Stimulated activated CD4-positive, alpha-beta T cell treated with anti-CD3 and anti-CD28 coated beads, Interleukin-2, amount 100 ng/mL, for 4 hours (primary cell): Measurements from ENCODE around the gene IVNS1ABP.
"Not testable (repeated sequence)": the region's sequence is repeated elsewhere in the genome, so short reads cannot be mapped to it uniquely, and the experiment has no call there.

ENCODE experiments used
- DNase-seq: peaks from one replicate; pipeline ENCODE4 v3.0.0-alpha.2; 2020; ENCODE audit warnings: low read depth

The IVNS1ABP gene

DNA sequence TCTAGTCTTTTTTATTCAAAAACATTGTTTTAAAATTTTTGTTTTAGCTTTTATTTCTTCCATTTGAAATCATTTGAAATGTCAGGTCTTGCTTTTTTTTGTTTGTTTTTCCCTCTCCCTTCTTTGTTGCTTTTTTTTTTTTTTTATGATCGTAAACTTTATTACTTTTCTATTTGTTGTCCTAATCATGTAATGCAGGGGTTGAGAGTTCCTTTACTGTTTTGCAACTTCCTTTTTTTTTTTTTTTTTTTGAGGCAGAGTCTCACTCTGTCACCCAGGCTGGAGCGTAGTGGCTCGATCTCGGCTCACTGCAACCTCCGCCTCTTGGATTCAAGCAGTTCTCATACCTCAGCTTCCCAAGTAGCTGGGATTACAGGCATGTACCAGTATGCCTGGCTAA, 24.8 kb downstream of the IVNS1ABP start:
- no peak for DNase-seq

DNA sequence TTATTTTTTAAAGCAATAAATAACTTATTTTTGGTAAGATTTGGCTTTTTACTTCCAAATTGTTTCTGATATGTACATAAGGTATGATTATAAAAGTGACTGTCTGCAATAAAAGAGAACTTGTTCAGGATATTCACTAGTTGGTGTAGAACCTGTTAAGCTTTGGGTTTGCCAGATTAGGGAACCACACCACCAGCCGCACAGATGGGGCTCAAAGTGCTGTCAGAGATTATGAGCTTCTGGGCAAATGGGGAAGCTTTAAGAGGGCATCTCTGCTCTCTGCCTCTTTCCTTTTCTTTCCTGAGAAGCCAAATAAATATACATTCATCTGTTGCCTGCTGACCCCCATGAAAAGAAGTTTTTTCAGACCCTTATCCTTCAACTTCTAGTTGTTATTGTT, 25.4 kb downstream of the IVNS1ABP start:
- no peak for DNase-seq

DNA sequence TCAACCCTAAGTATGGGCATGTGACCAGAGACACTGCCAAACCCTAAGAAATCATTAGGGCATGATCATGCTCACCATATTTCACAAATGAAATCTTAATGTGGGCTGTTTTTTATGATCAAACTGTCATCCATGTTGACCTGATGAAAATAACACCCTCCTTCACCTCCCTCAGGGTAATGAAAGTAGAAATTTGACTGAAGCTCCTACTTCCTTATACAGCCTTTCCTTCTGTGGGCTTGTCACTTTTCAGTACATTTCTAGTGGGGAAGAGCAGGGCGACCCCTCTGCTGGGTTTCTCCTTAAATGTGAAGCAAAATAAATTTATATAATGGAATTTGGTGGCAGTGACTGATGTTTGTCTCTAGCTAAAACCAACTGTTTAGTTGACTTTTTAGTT, 25.9 kb downstream of the IVNS1ABP start:
- no peak for DNase-seq

DNA sequence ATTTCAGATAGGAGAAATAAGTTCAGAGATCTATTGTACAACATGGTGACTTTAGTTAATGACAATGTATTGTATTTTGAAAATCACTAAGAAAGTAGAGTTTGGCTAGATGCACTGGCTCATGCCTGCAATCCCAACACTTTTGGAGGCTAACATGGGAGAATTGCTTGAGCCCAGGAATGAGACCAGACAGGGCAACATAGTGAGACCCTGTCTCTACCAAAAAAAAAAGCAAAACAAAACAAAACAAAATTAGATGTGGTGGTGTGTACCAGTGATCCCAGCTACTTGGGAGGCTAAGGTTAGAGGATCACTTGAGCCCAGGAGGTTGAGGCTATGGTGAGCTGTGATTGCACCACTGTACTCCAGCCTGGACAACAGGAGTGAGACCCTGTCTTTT, 27.2 kb downstream of the IVNS1ABP start:
- no peak for DNase-seq

DNA sequence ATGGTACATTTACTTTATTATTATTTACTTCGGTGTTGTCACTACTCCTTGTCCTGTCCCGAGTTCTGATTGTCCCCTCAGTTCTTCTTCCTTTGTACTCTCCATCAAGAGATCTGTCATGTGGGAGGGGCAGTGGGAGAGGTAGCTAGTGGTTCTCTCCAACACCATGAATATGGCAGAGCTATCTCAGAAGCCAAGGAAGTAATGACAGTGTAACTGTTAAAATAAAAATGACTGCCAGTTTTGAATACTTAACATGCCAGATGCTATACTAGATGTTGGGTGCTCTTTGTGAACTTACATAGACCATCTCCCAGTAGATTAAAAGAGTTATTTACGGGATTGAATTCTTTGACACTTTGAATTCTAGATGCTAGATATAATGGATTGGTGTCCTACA, 28.6 kb downstream of the IVNS1ABP start:
- no peak for DNase-seq

DNA sequence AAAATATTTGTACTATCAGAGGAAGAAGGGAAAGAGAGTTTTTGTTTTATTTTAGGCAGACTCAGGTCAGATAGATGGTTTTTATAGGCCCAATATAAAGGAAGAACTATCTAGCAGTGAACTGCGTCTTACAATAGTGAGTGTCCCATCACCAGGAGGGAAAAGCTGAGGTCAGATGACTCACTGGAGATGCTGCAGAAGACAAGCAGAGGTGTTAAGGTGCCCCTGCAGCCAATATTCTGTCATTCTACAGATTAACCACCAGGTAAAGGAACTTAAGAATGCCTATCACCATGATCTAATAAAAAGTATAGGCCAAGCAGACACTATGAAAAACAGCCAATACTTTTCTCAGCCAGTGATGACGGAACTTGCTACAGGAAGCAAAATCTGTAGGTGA, 29.6 kb downstream of the IVNS1ABP start:
- no peak for DNase-seq

DNA sequence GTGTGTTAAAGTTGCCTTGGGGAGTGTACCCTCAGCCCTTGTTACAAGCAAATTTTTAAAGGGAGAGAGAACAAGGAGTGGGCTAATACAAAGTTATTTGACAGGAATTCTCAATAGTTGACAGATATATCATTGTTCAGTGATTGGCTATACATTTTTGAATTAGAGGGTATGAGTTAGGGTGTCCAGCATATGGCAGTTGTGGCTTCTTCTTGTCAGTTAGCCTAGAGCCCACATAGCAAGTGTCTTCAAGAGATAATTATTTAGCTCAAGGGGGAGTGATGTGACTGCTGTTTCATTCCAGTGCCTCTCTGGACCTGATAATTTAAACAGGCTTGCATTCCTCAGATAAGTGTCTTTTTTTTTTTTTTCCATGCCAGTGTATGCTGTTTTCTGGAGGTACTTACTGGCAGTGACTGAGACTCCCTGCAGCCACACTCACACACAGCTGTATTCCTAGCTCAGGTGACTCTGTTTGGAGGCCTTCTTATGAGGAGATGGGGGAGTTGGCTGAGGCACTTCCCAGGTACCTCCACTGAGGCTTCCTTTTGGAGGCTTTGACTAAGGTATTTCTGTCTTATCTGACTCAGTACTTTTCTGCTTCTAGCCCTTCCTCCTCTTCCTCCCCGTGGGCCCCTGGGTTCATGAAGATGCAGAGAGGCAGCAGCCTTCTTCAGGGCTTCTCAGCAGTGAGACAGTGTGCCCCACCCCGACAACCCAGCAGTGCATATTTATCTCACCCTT, 32.3 kb downstream of the IVNS1ABP start:
- no peak for DNase-seq

DNA sequence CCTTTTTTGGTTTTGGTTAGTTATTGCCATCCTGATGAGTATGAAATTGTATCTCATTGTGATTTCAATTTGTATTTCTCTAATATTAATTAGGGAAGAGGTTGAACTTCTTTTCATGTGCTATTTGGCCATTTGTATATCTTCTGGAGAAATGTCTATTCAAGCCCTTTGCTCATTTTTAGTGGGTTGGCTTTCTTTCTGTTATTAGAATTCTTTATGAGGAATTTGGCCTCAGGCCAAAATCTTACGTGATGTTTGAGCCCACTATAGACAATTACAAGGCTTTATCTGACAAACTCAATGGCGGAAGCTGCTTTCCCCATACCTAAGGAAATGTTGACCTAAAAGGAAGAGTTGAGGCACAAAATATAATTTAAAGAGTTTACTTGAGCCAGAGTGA, 32.9 kb downstream of the IVNS1ABP start:
- DNase-seq: no peak

DNA sequence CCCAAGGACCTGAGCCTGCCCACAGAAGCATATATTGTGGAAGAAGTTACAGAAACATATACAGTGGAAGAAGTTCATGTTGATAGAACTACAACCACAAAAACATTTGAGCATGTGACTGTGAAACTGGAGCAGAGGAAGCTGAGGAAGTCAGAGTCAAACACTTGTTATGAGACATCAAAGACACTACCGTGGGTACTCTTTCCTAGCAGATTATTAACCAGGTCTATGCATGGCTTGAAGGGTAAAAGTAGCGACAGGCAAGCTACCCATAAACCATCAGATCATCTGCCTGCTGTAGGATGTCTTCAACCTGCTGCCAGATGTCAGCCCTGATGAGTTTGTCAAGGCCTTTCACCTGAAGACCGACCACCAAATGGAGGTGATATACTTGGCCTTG, 35.8 kb downstream of the IVNS1ABP start:
- DNase-seq: no peak

DNA sequence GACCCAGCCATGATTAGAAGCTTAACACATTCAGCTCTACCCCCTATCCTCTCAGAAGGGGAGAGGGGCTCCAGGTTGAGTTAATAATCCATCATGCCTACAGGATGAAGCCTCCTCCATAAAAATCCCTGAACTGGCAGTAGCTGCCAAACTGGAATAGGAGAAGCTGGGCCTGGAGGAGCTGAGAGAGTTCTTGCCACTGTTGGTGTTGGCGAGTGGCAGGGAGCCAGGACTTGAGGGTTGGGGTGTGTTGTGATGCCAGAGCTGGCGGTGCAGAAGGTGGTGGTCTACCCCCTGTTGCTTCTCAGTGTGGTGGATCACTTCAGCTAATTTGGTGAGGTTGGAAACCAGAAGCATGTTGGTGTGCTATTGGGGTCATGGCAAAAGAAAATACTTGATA, 36.5 kb downstream of the IVNS1ABP start:
- DNase-seq: no peak

DNA sequence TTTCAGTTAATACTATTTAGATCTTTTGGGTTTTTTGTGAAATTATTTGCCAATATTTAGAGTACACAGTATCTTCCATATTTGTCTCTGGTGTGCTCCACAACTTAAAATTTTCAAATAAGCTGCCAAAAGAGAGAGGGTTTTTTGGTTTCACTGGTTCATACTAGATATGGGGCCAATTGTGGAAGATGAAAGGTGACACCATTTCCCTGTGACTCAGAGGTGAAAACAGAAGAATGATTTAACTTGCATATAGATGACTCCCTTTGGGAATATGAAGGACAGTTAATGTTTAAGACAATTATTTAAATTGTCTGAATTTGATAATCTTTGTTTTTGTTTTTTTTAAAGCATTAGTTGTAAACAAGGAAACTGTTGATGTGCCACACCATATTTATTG, 37.5 kb downstream of the IVNS1ABP start:
- DNase-seq: no peak

DNA sequence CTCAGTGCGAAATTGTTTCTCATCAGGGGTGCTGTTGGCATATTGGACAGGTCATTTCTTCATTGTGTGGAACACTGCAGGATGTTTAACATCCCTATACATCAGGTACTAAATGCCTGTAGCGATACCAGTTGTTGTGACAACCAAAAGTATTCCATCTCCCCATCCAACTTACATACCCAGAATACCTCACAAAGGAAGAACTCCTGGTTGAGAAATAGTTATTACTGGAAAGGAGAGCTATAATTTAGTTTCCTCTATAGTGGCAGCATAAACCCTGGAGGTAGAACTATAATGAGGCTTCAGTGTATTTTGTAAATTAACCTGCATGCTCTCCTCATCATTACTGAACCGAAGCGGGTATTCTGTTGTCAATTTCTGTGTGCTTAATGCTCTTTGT, 45.1 kb downstream of the IVNS1ABP start:
- no peak for DNase-seq

DNA sequence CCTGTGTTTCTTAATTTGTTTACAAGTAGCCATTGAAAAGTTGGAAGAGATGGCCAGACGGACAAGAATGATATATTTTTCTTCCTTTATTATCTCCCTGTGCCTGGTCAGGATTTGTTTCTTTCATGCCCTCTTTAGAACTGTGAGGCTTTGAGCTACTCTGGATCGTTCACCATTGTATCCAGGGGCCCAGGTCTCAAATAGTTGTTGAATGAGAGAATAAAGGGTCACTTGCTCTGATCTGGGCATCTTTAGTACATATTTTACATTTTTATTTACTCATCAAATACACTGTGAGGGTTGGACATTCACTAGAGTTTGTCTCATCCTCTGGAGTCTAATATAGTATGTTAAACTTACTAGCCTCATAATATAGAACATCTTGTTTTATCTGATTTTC, 48.7 kb downstream of the IVNS1ABP start:
- no peak for DNase-seq

DNA sequence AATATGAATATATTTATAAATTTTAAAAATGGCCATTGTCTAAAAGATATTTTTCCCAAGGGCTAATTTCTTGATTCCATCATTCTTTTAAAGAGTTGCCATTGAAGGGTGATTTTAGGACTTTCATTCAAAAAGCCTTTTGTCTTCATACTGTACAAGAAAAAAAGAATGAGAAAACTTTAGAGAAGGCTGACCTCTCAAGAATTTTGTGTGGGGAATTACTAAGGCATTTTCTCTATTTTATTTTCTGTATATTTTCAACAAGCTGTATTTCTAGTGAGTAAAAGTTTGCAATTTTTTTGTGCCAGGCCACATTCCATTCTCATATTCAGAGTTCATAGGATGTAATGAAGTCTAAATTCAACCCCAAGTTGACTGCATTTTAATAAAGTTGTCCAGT, 49.3 kb downstream of the IVNS1ABP start:
- DNase-seq: no peak

DNA sequence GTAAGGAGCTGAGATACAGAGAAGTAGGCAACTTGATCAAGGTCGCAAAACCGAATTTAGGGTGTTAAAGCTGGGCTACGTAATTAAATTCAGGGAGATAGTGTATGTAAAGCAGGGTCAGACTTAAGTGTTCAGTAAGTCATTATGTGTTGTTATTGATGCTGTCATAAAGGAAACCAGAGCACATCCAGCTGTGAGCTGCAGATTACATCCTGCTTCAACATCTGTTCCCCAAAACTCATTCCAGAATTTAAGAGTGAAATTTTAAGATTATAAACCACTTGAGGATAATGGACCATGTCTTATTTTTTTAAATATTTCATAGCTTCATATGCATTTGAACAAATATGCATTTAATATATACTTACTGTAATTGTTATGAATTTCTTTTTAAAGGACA, 49.7 kb downstream of the IVNS1ABP start:
- no peak for DNase-seq

DNA sequence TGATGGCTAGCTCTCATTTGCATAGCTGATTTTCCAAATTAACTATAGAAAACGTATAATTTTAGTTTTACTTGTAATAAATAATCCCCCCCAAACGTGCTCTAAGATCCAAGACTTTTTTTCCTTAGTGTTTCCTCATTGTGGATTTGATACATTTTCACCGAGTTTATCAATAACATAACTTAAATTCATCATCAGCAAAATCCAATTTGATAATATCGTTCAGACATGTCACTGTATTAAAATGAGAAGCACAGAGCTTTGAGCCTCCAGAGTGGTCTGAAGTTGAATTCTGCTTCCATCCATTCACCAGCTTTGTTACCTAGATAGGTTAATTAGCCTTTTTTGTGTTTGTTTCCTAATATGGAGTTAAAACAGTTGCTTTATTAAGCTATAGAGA, 51.7 kb downstream of the IVNS1ABP start:
- DNase-seq: no peak

DNA sequence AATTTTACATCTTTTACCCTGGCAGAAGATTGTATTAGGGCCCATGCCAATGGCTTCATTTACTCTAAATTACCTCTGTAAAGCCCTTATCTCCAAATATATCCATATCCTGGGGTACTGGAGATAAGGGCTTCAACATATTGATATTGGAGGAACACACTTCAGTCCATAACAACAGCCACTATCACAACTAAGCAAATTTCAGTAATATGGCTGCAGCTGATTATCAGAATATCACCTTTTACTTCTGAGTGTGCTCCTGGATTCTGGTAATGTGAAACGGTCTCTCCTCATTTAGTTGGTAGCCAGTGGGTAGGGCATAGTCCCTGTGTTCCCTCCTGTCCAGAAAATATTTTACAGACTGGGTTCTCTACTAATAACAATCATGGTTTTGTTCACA, 53.3 kb downstream of the IVNS1ABP start:
- no peak for DNase-seq

DNA sequence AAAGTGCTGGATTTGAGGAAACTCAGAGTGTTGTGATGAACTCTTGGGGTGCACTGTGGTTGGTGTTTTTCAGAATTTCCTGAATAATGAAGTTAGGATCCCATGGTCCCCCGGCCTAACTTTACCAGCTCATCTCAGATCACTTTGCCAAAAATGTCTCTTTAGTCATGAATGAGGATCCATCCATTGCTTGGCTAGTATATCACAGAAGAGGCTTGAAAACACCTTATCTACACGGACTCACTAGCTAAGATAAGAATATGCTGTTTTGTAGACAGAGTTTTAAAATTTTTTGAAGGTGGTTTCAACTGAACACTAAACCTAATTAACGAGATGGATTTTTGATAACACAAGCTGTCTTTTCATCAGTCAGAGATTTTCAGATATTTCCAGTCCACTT, 53.8 kb downstream of the IVNS1ABP start:
- DNase-seq: no peak

DNA sequence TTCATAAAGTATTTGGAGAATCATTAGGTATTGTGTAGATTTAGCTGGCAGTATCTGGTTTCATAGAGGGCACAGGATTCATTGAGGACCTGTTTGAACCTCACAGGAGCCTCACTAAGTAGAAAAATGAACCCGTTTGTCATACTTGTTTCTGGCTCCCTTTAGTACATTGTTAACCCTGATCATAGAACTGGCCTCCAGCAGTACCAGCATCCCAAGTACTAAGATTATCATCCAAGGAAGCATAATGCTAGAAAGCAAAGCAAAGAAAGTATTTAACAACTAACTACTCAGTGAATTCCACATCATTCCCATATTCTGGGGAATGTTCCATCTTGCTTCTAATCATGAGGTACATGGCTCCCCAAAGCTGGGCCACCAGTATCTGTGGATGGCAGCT, 54.9 kb downstream of the IVNS1ABP start:
- no peak for DNase-seq

DNA sequence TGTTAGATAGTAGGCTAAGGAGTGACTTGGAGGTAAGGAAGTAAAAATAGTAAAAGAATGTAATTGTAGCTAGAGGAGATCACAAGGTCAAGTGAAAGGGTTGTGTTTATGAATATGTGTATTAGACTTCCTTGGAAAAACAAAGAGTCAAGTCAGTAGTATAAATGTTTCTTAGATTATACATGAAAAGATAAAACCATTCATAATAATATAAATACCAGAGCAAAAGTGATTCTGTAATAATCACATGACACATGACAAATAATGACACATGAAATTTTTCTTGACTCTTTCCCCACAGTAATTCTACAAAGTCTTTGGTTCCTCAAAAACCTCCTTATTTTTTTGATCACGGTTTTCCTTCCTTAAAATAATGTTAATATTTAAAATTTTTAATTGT, 56.4 kb downstream of the IVNS1ABP start:
- no peak for DNase-seq

DNA sequence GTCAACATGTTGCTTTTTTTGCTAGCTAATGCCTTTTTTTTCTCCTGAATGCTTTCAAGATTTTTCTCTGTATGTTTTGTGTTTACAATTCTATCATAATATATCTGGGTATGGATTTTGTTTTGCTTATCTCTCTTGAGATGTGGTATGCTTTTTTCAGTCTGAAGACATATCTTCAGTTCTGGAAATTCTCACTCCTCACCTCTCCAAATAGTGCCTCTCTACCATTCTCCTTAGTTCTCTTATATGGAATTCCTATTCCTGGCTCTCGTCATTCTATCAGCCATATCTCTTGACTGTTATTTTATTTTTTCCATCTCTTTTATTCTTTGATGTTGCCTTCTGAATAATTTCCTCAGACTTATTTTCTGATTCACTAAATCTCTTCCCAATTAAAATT, 58.4 kb downstream of the IVNS1ABP start:
- no peak for DNase-seq

DNA sequence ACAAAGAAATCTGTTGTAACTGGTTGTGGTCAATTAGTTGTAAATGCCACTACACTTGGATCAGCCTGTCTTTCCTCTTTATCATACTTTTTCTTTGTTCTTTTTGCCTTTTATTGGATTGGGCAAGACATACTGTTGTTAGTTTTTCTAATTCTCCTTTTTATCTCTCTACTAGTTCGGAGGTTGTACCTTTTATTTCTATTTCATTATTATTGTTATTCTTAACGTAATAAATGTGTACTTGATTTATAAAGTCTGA, 59.2 kb downstream of the IVNS1ABP start:
- no peak for DNase-seq

DNA sequence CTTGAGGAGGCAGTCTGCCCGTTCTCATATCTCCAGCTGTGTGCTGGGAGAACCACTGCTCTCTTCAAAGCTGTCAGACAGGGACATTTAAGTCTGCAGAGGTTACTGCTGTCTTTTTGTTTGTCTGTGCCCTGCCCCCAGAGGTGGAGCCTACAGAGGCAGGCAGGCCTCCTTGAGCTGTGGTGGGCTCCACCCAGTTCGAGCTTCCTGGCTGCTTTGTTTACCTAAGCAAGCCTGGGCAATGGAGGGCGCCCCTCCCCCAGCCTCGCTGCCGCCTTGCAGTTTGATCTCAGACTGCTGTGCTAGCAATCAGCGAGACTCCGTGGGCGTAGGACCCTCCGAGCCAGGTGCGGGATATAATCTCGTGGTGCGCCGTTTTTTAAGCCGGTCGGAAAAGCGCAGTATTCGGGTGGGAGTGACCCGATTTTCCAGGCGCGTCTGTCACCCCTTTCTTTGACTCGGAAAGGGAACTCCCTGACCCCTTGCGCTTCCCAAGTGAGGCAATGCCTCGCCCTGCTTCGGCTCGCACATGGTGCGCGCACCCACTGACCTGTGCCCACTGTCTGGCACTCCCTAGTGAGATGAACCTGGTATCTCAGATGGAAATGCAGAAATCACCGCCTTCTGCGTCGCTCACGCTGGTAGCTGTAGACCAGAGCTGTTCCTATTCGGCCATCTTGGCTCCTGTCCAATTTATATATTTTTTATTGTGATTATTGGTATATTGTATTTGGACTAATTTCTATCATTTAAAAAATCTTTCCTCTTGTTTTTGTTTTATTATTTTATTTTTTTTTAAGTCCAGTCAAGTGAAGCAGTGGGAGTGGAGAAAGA, 59.7 kb downstream of the IVNS1ABP start:
- DNase-seq: not testable (repeated sequence)

DNA sequence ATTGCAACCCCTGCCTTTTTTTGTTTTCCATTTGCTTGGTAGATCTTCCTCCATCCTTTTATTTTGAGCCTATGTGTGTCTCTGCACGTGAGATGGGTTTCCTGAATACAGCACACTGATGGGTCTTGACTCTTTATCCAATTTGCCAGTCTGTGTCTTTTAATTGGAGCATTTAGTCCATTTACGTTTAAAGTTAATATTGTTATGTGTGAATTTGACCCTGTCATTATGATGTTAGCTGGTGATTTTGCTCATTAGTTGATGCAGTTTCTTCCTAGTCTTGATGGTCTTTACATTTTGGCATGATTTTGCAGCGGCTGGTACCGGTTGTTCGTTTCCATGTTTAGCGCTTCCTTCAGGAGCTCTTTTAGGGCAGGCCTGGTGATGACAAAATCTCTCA, 61.4 kb downstream of the IVNS1ABP start:
- not testable (repeated sequence) for DNase-seq
